Keratinocyte (primary cell): ENCODE data around the gene DENND2C. TPM values are rescaled to one million over a fixed set of nuclear protein-coding genes. Genes with fewer than 3 reads are reported as not detected.

Experiments
- DNase-seq: peaks from one replicate; pipeline ENCODE4 v3.0.0-alpha.2; 2011; ENCODE audit warnings: low read depth, missing footprints, low spot score
- FAIRE-seq: peaks from 2 replicates; lab custom pipeline; 2011; peaks lifted over from hg19 to GRCh38; lab: Jason Lieb, UNC
- H2AFZ ChIP-seq: 2 replicates; pipeline ENCODE4 v1.6.0; 2012; ENCODE audit warnings: low read length, control low read depth, inconsistent platforms; ENCODE audit not compliant: control insufficient read depth
- H3K27ac ChIP-seq: 2 replicates; pipeline ENCODE4 v1.5.1; 2011; ENCODE audit warnings: low read length; ENCODE audit not compliant: control insufficient read depth, insufficient read depth
- H3K27me3 ChIP-seq: 3 replicates; pipeline ENCODE4 v1.6.0; 2011; ENCODE audit warnings: low read length; ENCODE audit not compliant: control insufficient read depth, insufficient read depth; ENCODE audit errors: extremely low read depth
- H3K36me3 ChIP-seq, 2 experiments: 2 replicates in 1 of 2; 3 replicates in 1 of 2; pipeline ENCODE4 v1.5.1; 2011; ENCODE audit warnings: low read length in 2 of 2, mild to moderate bottlenecking in 1 of 2; ENCODE audit not compliant: control insufficient read depth in 2 of 2, insufficient read depth in 2 of 2; ENCODE audit errors: extremely low read depth in 1 of 2
- H3K4me1 ChIP-seq: 3 replicates; pipeline ENCODE4 v1.5.1; 2011; ENCODE audit warnings: low read length; ENCODE audit not compliant: control insufficient read depth, insufficient read depth; ENCODE audit errors: extremely low read depth
- H3K4me2 ChIP-seq: 3 replicates; pipeline ENCODE4 v1.6.0; 2011; ENCODE audit warnings: low read depth, low read length; ENCODE audit not compliant: control insufficient read depth, insufficient read depth; ENCODE audit errors: extremely low read depth
- H3K4me3 ChIP-seq, 3 experiments: fragments of 200-600 bp in 1 of 3; sonication (generic) in 1 of 3; 2 replicates in 2 of 3; 3 replicates in 1 of 3; pipeline ENCODE4 v1.5.1; 2011 to 2016; ENCODE audit warnings: low read length in 3 of 3, mild to moderate bottlenecking in 3 of 3, control low read depth in 2 of 3, inconsistent platforms in 1 of 3, low read depth in 1 of 3, mixed read lengths in 1 of 3, mixed run types in 1 of 3, moderate library complexity in 1 of 3; ENCODE audit not compliant: control insufficient read depth in 2 of 3, insufficient read depth in 2 of 3; ENCODE audit errors: extremely low read depth in 1 of 3
- H3K79me2 ChIP-seq: 2 replicates; pipeline ENCODE4 v1.6.0; 2012; ENCODE audit warnings: low read length; ENCODE audit not compliant: control insufficient read depth, insufficient read depth
- H3K9ac ChIP-seq: 3 replicates; pipeline ENCODE4 v1.6.0; 2011; ENCODE audit warnings: low read length; ENCODE audit not compliant: control insufficient read depth, insufficient read depth; ENCODE audit errors: extremely low read depth
- H3K9me1 ChIP-seq: 3 replicates; pipeline ENCODE4 v1.6.0; 2011; ENCODE audit warnings: low read length; ENCODE audit not compliant: control insufficient read depth, insufficient read depth; ENCODE audit errors: extremely low read depth
- H3K9me3 ChIP-seq: 2 replicates; pipeline ENCODE4 v1.5.1; 2012; ENCODE audit warnings: low read depth, low read length; ENCODE audit not compliant: control insufficient read depth
- H4K20me1 ChIP-seq: 3 replicates; pipeline ENCODE4 v1.6.0; 2011; ENCODE audit warnings: low read length; ENCODE audit not compliant: control insufficient read depth, insufficient read depth; ENCODE audit errors: extremely low read depth
- EZH2 ChIP-seq: IDR thresholded peaks from one replicate; pipeline ENCODE4 v1.6.1; 2012; ENCODE audit warnings: inconsistent platforms, mild to moderate bottlenecking, low read length, moderate library complexity
- dilution Hi-C: fragments of 300-500 bp; cut with MboI; formaldehyde crosslinking; loops from one replicate; pipeline ENCODE4 v1.7.0; 2020; ENCODE audit warnings: low sequenced_read_pairs; ENCODE audit not compliant: extremely low pct_ligation_motif_present
- polyA plus RNA-seq, 5 experiments: library from polyadenylated mRNA; depleted of rRNA in 3 of 5; stranded (reverse) in 3 of 5; stranded (forward) in 1 of 5; unstranded in 1 of 5; fragments of >200 nt; gene quantifications; 1 replicate in 1 of 5; 2 replicates in 3 of 5; 3 replicates in 1 of 5; pipeline versions ENCODE4 v1.2.1 to v1.2.3, GENCODE V29; 2011 to 2012; ENCODE audit warnings: missing spikeins in 2 of 5, low read depth in 1 of 5, low replicate concordance in 1 of 5
- small RNA-seq, 3 experiments: library from RNA; depleted of rRNA; stranded (forward); fragments of <200 nt; gene quantifications; one replicate each; pipeline ENCODE3, GENCODE V24; 2012; ENCODE audit warnings: low read depth in 3 of 3, low replicate concordance in 1 of 3; ENCODE audit not compliant: insufficient read length in 3 of 3
- TF ChIP-seq, protein P1 (sequence below), 3 experiments: IDR thresholded peaks in 1 of 3; conservative IDR thresholded peaks in 1 of 3; optimal IDR thresholded peaks in 1 of 3; 2 replicates in 2 of 3; 3 replicates in 1 of 3; pipeline versions ENCODE3 to v1.5.1; 2011; ENCODE audit warnings: low read length in 3 of 3, mild to moderate bottlenecking in 3 of 3, moderate library complexity in 2 of 3, control low read depth in 1 of 3, inconsistent platforms in 1 of 3; ENCODE audit not compliant: insufficient read depth in 2 of 3; ENCODE audit errors: extremely low read depth in 1 of 3

The DENND2C gene
- polyA plus RNA-seq, 1 donor (not counting 4 experiments of a cell fraction or from before 2014, with no cell fraction given) = 9.5 TPM

DNA sequence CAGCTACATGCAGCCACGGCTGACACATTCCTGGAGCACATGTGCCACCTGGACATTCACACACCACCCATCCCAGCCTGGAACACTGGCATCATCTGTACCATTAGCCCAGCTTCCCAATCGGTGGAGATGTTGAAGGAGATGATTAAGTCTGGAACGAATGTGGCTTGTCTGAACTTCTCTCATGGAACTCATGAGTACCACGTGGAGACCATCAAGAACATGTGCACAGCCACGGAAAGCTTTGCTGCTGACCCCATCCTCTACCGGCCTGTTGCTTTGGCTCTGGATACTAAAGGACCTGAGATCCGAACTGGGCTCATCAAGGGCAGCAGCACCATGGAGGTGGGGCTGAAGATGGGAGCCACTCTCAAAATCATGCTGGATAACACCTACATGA, 133.8 kb downstream of the DENND2C start:
- no peaks in the 10 kb centered on the region for H3K36me3 ChIP-seq
- H3K4me2 ChIP-seq = no peak overlapping the region
- H3K9ac ChIP-seq = no peak overlapping the region
- no peak for DNase-seq
- FAIRE-seq = no peak
- dilution Hi-C loops = no loop called here
- no peak overlapping the region for H3K27ac ChIP-seq
- H3K4me1 ChIP-seq = no peaks in the 10 kb centered on the region
- no peak overlapping the region for H2AFZ ChIP-seq
- TF ChIP-seq EZH2 = no peak
- TF ChIP-seq, protein P1, sequence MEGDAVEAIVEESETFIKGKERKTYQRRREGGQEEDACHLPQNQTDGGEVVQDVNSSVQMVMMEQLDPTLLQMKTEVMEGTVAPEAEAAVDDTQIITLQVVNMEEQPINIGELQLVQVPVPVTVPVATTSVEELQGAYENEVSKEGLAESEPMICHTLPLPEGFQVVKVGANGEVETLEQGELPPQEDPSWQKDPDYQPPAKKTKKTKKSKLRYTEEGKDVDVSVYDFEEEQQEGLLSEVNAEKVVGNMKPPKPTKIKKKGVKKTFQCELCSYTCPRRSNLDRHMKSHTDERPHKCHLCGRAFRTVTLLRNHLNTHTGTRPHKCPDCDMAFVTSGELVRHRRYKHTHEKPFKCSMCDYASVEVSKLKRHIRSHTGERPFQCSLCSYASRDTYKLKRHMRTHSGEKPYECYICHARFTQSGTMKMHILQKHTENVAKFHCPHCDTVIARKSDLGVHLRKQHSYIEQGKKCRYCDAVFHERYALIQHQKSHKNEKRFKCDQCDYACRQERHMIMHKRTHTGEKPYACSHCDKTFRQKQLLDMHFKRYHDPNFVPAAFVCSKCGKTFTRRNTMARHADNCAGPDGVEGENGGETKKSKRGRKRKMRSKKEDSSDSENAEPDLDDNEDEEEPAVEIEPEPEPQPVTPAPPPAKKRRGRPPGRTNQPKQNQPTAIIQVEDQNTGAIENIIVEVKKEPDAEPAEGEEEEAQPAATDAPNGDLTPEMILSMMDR (optimal IDR thresholded peaks at IDR 0.05 in 1 of 3, IDR thresholded peaks at IDR 0.05 in 1 of 3, conservative IDR thresholded peaks at IDR 0.05 in 1 of 3; ENCODE audit: extremely low read depth in 1 of 3, insufficient read depth in 2 of 3, low read length in 3 of 3) = no peak
- no peaks in the 10 kb centered on the region for H3K79me2 ChIP-seq
- no peak overlapping the region for H3K4me3 ChIP-seq
- no peaks in the 10 kb centered on the region for H3K9me3 ChIP-seq
- no peaks in the 10 kb centered on the region for H4K20me1 ChIP-seq
- no peaks in the 10 kb centered on the region for H3K27me3 ChIP-seq
- H3K9me1 ChIP-seq = no peaks in the 10 kb centered on the region

DNA sequence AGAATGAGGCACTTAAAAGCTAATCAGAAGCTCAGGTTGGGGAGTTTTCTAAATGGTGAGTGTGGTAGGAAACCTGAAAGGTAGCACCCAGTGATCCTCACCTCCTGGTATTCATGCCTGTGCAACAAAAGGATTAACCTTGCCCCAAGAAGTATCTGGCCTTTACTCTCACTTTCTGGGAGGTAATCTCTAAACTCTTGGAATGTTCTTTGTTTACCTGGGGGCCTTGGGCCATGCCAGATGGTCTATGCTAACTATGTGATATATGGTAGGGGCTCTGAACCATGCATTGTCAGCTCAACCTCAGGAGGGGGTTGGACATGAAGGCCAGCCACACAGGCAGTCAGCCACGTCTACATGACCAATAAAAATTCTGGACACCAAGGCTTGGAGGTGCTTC, 134.4 kb downstream of the DENND2C start:
- FAIRE-seq (no peak), DNase-seq (no peak)
- TF ChIP-seq, protein P1 (optimal IDR thresholded peaks at IDR 0.05 in 1 of 3, IDR thresholded peaks at IDR 0.05 in 1 of 3, conservative IDR thresholded peaks at IDR 0.05 in 1 of 3; ENCODE audit: extremely low read depth in 1 of 3, insufficient read depth in 2 of 3, low read length in 3 of 3) = no peak
- no peak for TF ChIP-seq EZH2

More for the DNA sequence above, 134.4 kb downstream of the DENND2C start:
- H3K79me2 ChIP-seq = no peaks in the 10 kb centered on the region
- H4K20me1 ChIP-seq = no peaks in the 10 kb centered on the region
- H2AFZ ChIP-seq = no peak overlapping the region
- H3K9ac ChIP-seq = no peak overlapping the region
- no peaks in the 10 kb centered on the region for H3K9me1 ChIP-seq
- H3K27ac ChIP-seq = no peak overlapping the region
- H3K36me3 ChIP-seq = no peaks in the 10 kb centered on the region
- no peaks in the 10 kb centered on the region for H3K27me3 ChIP-seq
- dilution Hi-C loops = no loop called here
- no peak overlapping the region for H3K4me2 ChIP-seq
- H3K4me3 ChIP-seq = no peak overlapping the region
- H3K9me3 ChIP-seq = no peaks in the 10 kb centered on the region
- no peaks in the 10 kb centered on the region for H3K4me1 ChIP-seq

Small RNA genes within 50 kb of the gene (small RNA-seq; reads per million reads assigned to genes)
- gene RN7SL432P = 0 reads per million in 3 experiments

Other genes starting within 250 kb of the DENND2C start
- 18.3 to 26.4 TPM (median 22.9 TPM) in 3 replicates for gene TRIM33, start 158.8 kb downstream of the DENND2C start, polyA plus RNA-seq
- 28.4 to 60.8 TPM (median 31.8 TPM) in 3 replicates for gene BCAS2, start 88.4 kb downstream of the DENND2C start, polyA plus RNA-seq
- gene AMPD1, start 25.5 kb upstream of the DENND2C start, polyA plus RNA-seq = not detected in 3 replicates
- 24.5 to 49.5 TPM (median 42.1 TPM) in 3 replicates for gene NRAS, start 46.7 kb upstream of the DENND2C start, polyA plus RNA-seq
- gene CSDE1, start 87.9 kb upstream of the DENND2C start, polyA plus RNA-seq = 190 to 268 TPM (median 249 TPM) in 3 replicates
- gene SIKE1, start 110.6 kb upstream of the DENND2C start, polyA plus RNA-seq = 28.8 to 40.3 TPM (median 32.8 TPM) in 3 replicates
- not detected in 3 replicates for gene SYCP1, start 184.8 kb upstream of the DENND2C start, polyA plus RNA-seq